HepG2 (cell line): Measurements from ENCODE around the gene DLG2. TPM values are rescaled to one million over a fixed set of nuclear protein-coding genes. Genes with fewer than 3 reads are reported as not detected.

Experiments used
- ATAC-seq: fragments of 200-7000 bp; cut with Tn5 transposase; 3 replicates; pipeline ENCODE4 v1.9.1; 2020; ENCODE audit warnings: mild to moderate bottlenecking, moderate library complexity
- BruUV-seq: library from RNA; stranded (reverse); fragments of 400-500 nt; replicated peaks from 2 replicates; lab custom pipeline; 2021; lab: Mats Ljungman, UMichigan
- CTCF ChIA-PET: fragments of 300-600 bp; formaldehyde crosslinking; extraction: SDS; loops from one replicate; lab custom pipeline; 2021; ENCODE audit warnings: low total read pairs, inconsistent platforms, low intra/inter-chr PET ratio; lab: Yijun Ruan, JAX
- POLR2A ChIA-PET: fragments of 350-600 bp; sonication (Branson Sonifier 250); formaldehyde crosslinking; loops from one replicate; lab custom pipeline; 2020; ENCODE audit warnings: antibody characterized with exemption, inconsistent platforms; lab: Yijun Ruan, JAX
- DNase-seq: peaks from one replicate; pipeline ENCODE4 v3.0.0-alpha.2; 2015; ENCODE audit warnings: low spot score
- FAIRE-seq: peaks from 3 replicates; lab custom pipeline; 2011; peaks lifted over from hg19 to GRCh38; lab: Jason Lieb, UNC
- H2AFZ ChIP-seq: one replicate; pipeline ENCODE4 v1.6.1; 2011; ENCODE audit warnings: low read length, inconsistent platforms
- H3K27ac ChIP-seq: fragments of 300-600 bp; 3 replicates; pipeline ENCODE4 v1.8.0; 2011; ENCODE audit warnings: mixed run types, mild to moderate bottlenecking, mixed read lengths, low read length, inconsistent platforms; ENCODE audit not compliant: insufficient read depth; ENCODE audit errors: extremely low read length
- H3K27me3 ChIP-seq, 2 experiments: fragments of 200-600 bp in 1 of 2; 2 replicates in 1 of 2; 3 replicates in 1 of 2; pipeline versions ENCODE4 v1.6.0 to v1.8.0; 2011; ENCODE audit warnings: low read length in 2 of 2, mild to moderate bottlenecking in 2 of 2, moderate library complexity in 2 of 2, inconsistent platforms in 1 of 2; ENCODE audit not compliant: insufficient read depth in 2 of 2, control insufficient read depth in 1 of 2
- H3K36me3 ChIP-seq, 2 experiments: fragments of 200-600 bp in 1 of 2; replicated peaks in 1 of 2; 2 replicates in 1 of 2; 3 replicates in 1 of 2; pipeline versions ENCODE4 v1.5.1 to v1.8.0; 2011; ENCODE audit warnings: low read length in 2 of 2, inconsistent platforms in 1 of 2; ENCODE audit not compliant: insufficient read depth in 2 of 2, control insufficient read depth in 1 of 2
- H3K4me1 ChIP-seq: 2 replicates; pipeline ENCODE4 v1.5.1; 2012; ENCODE audit warnings: low read length, inconsistent platforms; ENCODE audit not compliant: insufficient read depth
- H3K4me2 ChIP-seq: 2 replicates; pipeline ENCODE4 v1.6.0; 2011; ENCODE audit warnings: low read depth, low read length, inconsistent platforms
- H3K4me3 ChIP-seq, 3 experiments: fragments of 200-600 bp in 1 of 3; sonication (generic), shearing (Covaris generic) in 1 of 3; replicated peaks in 1 of 3; 2 replicates each; pipeline ENCODE4 v1.5.1; 2011 to 2016; ENCODE audit warnings: low read length in 3 of 3, inconsistent platforms in 2 of 3, low read depth in 2 of 3, mild to moderate bottlenecking in 2 of 3, control low read depth in 1 of 3, mixed read lengths in 1 of 3; ENCODE audit not compliant: insufficient read depth in 1 of 3
- H3K79me2 ChIP-seq: one replicate; pipeline ENCODE4 v1.6.1; 2011; ENCODE audit warnings: low read length, inconsistent platforms; ENCODE audit not compliant: insufficient read depth
- H3K9ac ChIP-seq: 2 replicates; pipeline ENCODE4 v1.6.0; 2011; ENCODE audit warnings: mild to moderate bottlenecking, low read depth, low read length, inconsistent platforms; ENCODE audit not compliant: insufficient read depth
- H3K9me3 ChIP-seq: 2 replicates; pipeline ENCODE4 v1.5.1; 2012; ENCODE audit warnings: mild to moderate bottlenecking, low read length
- H4K20me1 ChIP-seq: 2 replicates; pipeline ENCODE4 v1.6.0; 2011; ENCODE audit warnings: inconsistent platforms, mild to moderate bottlenecking, low read length, moderate library complexity; ENCODE audit not compliant: insufficient read depth
- CC2D1A ChIP-seq: sonication (generic); formaldehyde crosslinking; IDR thresholded peaks from 2 replicates; pipeline ENCODE4 v1.8.1; 2023; ENCODE audit warnings: mild to moderate bottlenecking, missing genetic modification reagents
- CREBL2 ChIP-seq: sonication (generic); formaldehyde crosslinking; IDR thresholded peaks from 2 replicates; pipeline ENCODE4 v1.8.1; 2023; ENCODE audit warnings: missing genetic modification reagents, mild to moderate bottlenecking, borderline replicate concordance
- E2F1 ChIP-seq: sonication (generic); formaldehyde crosslinking; IDR thresholded peaks from 2 replicates; pipeline ENCODE4 v1.5.0; 2020; ENCODE audit warnings: missing genetic modification reagents
- EEA1 ChIP-seq: sonication (generic); formaldehyde crosslinking; IDR thresholded peaks from 2 replicates; pipeline ENCODE4 v1.5.1; 2020; ENCODE audit warnings: mild to moderate bottlenecking, missing genetic modification reagents, borderline replicate concordance
- EP300 ChIP-seq, 3 experiments: sonication (generic) in 1 of 3; formaldehyde crosslinking in 1 of 3; IDR thresholded peaks; 2 replicates each; pipeline versions ENCODE4 v1.5.1 to v1.6.1; 2011 to 2020; ENCODE audit warnings: low read depth in 2 of 3, low read length in 2 of 3, borderline replicate concordance in 1 of 3, improper control_type of control experiment in 1 of 3, mild to moderate bottlenecking in 1 of 3, missing genetic modification reagents in 1 of 3, moderate library complexity in 1 of 3
- HOXA7 ChIP-seq: sonication (generic); formaldehyde crosslinking; IDR thresholded peaks from 2 replicates; pipeline ENCODE4 v1.8.1; 2022; ENCODE audit warnings: mild to moderate bottlenecking, missing genetic modification reagents, moderate library complexity
- MAF1 ChIP-seq: sonication (generic); formaldehyde crosslinking; IDR thresholded peaks from 2 replicates; pipeline ENCODE4 v1.5.0; 2020; ENCODE audit warnings: missing genetic modification reagents, borderline replicate concordance
- NR2C2 ChIP-seq: sonication (generic); formaldehyde crosslinking; IDR thresholded peaks from 2 replicates; pipeline ENCODE4 v1.4.0; 2020; ENCODE audit warnings: missing genetic modification reagents, mild to moderate bottlenecking, moderate library complexity, borderline replicate concordance
- SIN3B ChIP-seq: fragments of 150-350 bp; IDR thresholded peaks from 2 replicates; pipeline ENCODE4 v1.6.1; 2014; ENCODE audit warnings: low read length
- ZNF446 ChIP-seq: sonication (generic); formaldehyde crosslinking; IDR thresholded peaks from 2 replicates; pipeline ENCODE4 v1.5.0; 2020; ENCODE audit warnings: mild to moderate bottlenecking, missing genetic modification reagents
- ZNF484 ChIP-seq: sonication (generic); formaldehyde crosslinking; IDR thresholded peaks from 2 replicates; pipeline ENCODE4 v1.5.1; 2020; ENCODE audit warnings: mild to moderate bottlenecking, low read depth, missing genetic modification reagents, borderline replicate concordance
- ZNF589 ChIP-seq: sonication (generic); formaldehyde crosslinking; conservative IDR thresholded peaks from 2 replicates; pipeline ENCODE4 v1.8.0; 2022; ENCODE audit warnings: mild to moderate bottlenecking, moderate library complexity, missing genetic modification reagents
- ZNF674 ChIP-seq: sonication (generic); formaldehyde crosslinking; IDR thresholded peaks from 2 replicates; pipeline ENCODE4 v1.5.0; 2020; ENCODE audit warnings: low read depth, mild to moderate bottlenecking, missing genetic modification reagents
- ZSCAN20 ChIP-seq: sonication (generic); formaldehyde crosslinking; IDR thresholded peaks from 2 replicates; pipeline ENCODE4 v1.4.0; 2020; ENCODE audit warnings: missing genetic modification reagents, mild to moderate bottlenecking, borderline replicate concordance
- in situ Hi-C: cut with HindIII; loops from 2 replicates; pipeline ENCODE4 v1.10.0; 2017; ENCODE audit warnings: low pct_unique_long_range_greater_than_20kb; ENCODE audit not compliant: extremely low pct_ligation_motif_present
- intact Hi-C: fragments of 100-400 bp; cut with micrococcal nuclease; formaldehyde crosslinking; loops from one replicate; pipeline ENCODE4 v1.10.0; 2022; ENCODE audit not compliant: unreplicated experiment
- polyA plus RNA-seq, 8 experiments: library from polyadenylated mRNA; depleted of rRNA in 3 of 8; stranded (reverse) in 7 of 8; unstranded in 1 of 8; fragments of >200 nt; fragmentation: Illumina TruSeq in 4 of 8; extraction: Trizol in 4 of 8; gene quantifications; 2 replicates each; pipeline versions ENCODE4 v1.2.1 to v1.2.3, GENCODE V29; 2011 to 2016; ENCODE audit warnings: low read depth in 4 of 8, missing spikeins in 1 of 8, mixed read lengths in 1 of 8; ENCODE audit not compliant: insufficient read depth in 1 of 8
- total RNA-seq, 5 experiments: library from RNA; depleted of rRNA; stranded (reverse); fragments of >200 nt; fragmentation: Illumina TruSeq; extraction: Trizol; gene quantifications; 2 replicates each; pipeline ENCODE4 v1.2.3, GENCODE V29; 2016; ENCODE audit warnings: low read depth in 1 of 5
- TF ChIP-seq, protein P1 (sequence below): fragments of 450-650 bp; IDR thresholded peaks from 2 replicates; pipeline ENCODE4 v1.6.1; 2016
- TF ChIP-seq, protein P2 (sequence below): sonication (generic); formaldehyde crosslinking; IDR thresholded peaks from 2 replicates; pipeline ENCODE4 v1.8.1; 2023; ENCODE audit warnings: mild to moderate bottlenecking, missing genetic modification reagents

Gene DLG2
- total and polyA plus RNA-seq, 2 of the 13 experiments (the other 11 are each of a cell fraction or from before 2014, with no cell fraction given), result 0.46 to 1.0 TPM

DNA sequence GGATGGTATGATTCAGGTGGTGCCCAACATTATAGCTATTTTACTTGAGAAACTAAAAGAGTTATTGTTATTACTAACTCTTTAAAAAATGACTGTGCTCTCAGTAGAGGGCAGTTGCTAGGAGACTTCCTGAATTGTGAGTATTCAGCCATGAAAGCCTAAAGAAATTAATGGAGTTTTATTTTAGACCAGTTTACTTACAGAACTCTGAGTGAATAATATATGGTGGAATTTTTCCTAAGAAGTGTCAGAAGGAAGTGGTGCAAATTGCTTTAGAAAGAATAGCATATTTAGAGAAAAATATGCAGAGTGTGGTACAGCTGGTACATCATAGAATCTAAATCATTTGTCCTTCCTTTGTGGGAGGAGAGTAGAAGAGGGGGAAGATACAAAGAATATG is 1651.1 kb downstream of the DLG2 start:
- no TSS peak for BruUV-seq
- Histone ChIP-seq H4K20me1 (no peaks in the 10 kb centered on the region), H2AFZ (no peak overlapping the region), H3K4me2 (no peak overlapping the region), H3K4me1 (no peaks in the 10 kb centered on the region), H3K9ac (no peak overlapping the region), H3K4me3 (no peak overlapping the region), H3K36me3 (no peaks in the 10 kb centered on the region), H3K27me3 (no peaks in the 10 kb centered on the region; a peak in 1 of 5 replicates), H3K9me3 (no peaks in the 10 kb centered on the region), H3K27ac (no peak overlapping the region), H3K79me2 (no peaks in the 10 kb centered on the region)
- ChIA-PET POLR2A (no interaction called here), CTCF (no interaction called here)
- ATAC-seq (no peak), DNase-seq (no peak), FAIRE-seq (no peak)
- in situ Hi-C loops, result no loop called here
- TF ChIP-seq CC2D1A (CRISPR knock-in tag), result no peak
- no peak for TF ChIP-seq ZSCAN20 (CRISPR knock-in tag)
- no peak for TF ChIP-seq ZNF589 (CRISPR knock-in tag)
- TF ChIP-seq EP300 (IDR thresholded peaks at IDR 0.05; ENCODE audit: low read depth in 2 of 2, low read length in 2 of 2), result no peak
- TF ChIP-seq EP300 (CRISPR knock-in tag; IDR thresholded peaks at IDR 0.05; ENCODE audit: borderline replicate concordance), result no peak
- no peak for TF ChIP-seq MAF1
- no peak for TF ChIP-seq HOXA7 (CRISPR knock-in tag)
- no peak for TF ChIP-seq ZNF674 (CRISPR knock-in tag)
- TF ChIP-seq NR2C2 (CRISPR knock-in tag), result no peak
- TF ChIP-seq, protein P1, sequence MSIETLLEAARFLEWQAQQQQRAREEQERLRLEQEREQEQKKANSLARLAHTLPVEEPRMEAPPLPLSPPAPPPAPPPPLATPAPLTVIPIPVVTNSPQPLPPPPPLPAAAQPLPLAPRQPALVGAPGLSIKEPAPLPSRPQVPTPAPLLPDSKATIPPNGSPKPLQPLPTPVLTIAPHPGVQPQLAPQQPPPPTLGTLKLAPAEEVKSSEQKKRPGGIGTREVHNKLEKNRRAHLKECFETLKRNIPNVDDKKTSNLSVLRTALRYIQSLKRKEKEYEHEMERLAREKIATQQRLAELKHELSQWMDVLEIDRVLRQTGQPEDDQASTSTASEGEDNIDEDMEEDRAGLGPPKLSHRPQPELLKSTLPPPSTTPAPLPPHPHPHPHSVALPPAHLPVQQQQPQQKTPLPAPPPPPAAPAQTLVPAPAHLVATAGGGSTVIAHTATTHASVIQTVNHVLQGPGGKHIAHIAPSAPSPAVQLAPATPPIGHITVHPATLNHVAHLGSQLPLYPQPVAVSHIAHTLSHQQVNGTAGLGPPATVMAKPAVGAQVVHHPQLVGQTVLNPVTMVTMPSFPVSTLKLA, result no peak
- no peak for TF ChIP-seq E2F1 (CRISPR knock-in tag)
- TF ChIP-seq EEA1 (CRISPR knock-in tag), result no peak
- TF ChIP-seq ZNF484 (CRISPR knock-in tag), result no peak
- no peak for TF ChIP-seq ZNF446 (CRISPR knock-in tag)
- TF ChIP-seq, protein P2, sequence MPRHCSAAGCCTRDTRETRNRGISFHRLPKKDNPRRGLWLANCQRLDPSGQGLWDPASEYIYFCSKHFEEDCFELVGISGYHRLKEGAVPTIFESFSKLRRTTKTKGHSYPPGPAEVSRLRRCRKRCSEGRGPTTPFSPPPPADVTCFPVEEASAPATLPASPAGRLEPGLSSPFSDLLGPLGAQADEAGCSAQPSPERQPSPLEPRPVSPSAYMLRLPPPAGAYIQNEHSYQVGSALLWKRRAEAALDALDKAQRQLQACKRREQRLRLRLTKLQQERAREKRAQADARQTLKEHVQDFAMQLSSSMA (CRISPR knock-in tag), result no peak
- TF ChIP-seq SIN3B, result no peak
- TF ChIP-seq CREBL2, result no peak
- intact Hi-C loops, result no loop called here
